IgD-negative memory B cell (primary cell): Measurements from ENCODE around the gene CCDC70. TPM values are rescaled to one million over a fixed set of nuclear protein-coding genes. Genes with fewer than 3 reads are reported as not detected.

Experiments
- polyA plus RNA-seq: library from polyadenylated mRNA; unstranded; fragments of 300-500 nt; fragmentation: Illumina TruSeq; gene quantifications from one replicate; pipeline ENCODE4 v1.2.3, GENCODE V29; 2021

Gene CCDC70
- polyA plus RNA-seq, 1 donor from 2014 or later, result not detected

Other genes with a start within 250 kb of the CCDC70 start
- 22.0 TPM for gene DHRS12, start 57.8 kb upstream of the CCDC70 start, polyA plus RNA-seq
- gene TMEM272, start 16.8 kb upstream of the CCDC70 start, polyA plus RNA-seq, result not detected
- not detected for gene ATP7B, start 149.5 kb downstream of the CCDC70 start, polyA plus RNA-seq
- gene ALG11, start 150.4 kb downstream of the CCDC70 start, polyA plus RNA-seq, result 25.7 TPM
- 1.9 TPM for gene UTP14C, start 162.7 kb downstream of the CCDC70 start, polyA plus RNA-seq